Activated T-cell treated with anti-CD3 and anti-CD28 coated beads, Interleukin-2, amount 50 U/mL, for 72 hours (primary cell): ENCODE measurements around the gene DOK3. TPM values are rescaled to one million over a fixed set of nuclear protein-coding genes. Genes with fewer than 3 reads are reported as not detected.
A peak's percentile ranks its signal among the peaks of the same experiment; 100 is the strongest.

Experiments used
- ATAC-seq, 2 donors: fragments of 150-1000 bp; cut with Tn5 transposase; replicated peaks in 1 of 2; 2 replicates each; pipeline ENCODE4 v1.10.0; 2021; ENCODE audit warnings: moderate library complexity in 2 of 2, mild to moderate bottlenecking in 1 of 2
- DNase-seq, 2 donors: peaks; one replicate each; pipeline ENCODE4 v3.0.0; 2021 to 2022; ENCODE audit warnings: mixed read lengths in 1 of 2
- H3K27ac Mint-ChIP-seq: one replicate; pipeline ENCODE4 v1.8.0; 2022; ENCODE audit warnings: mild to moderate bottlenecking, moderate library complexity, mixed read lengths
- H3K27me3 Mint-ChIP-seq: one replicate; pipeline ENCODE4 v1.8.0; 2022; ENCODE audit warnings: low read depth, mixed read lengths
- H3K36me3 Mint-ChIP-seq, 2 donors: one replicate each; pipeline ENCODE4 v1.8.0; 2022; ENCODE audit warnings: mixed read lengths in 2 of 2, mild to moderate bottlenecking in 1 of 2; ENCODE audit not compliant: insufficient read depth in 2 of 2
- H3K4me1 Mint-ChIP-seq: one replicate; pipeline ENCODE4 v1.8.0; 2022; ENCODE audit warnings: low read depth, mixed read lengths
- H3K4me3 Mint-ChIP-seq, 2 donors: one replicate each; pipeline ENCODE4 v1.8.0; 2022; ENCODE audit warnings: mild to moderate bottlenecking in 2 of 2, mixed read lengths in 2 of 2, moderate library complexity in 2 of 2
- H3K9me3 Mint-ChIP-seq, 2 donors: one replicate each; pipeline ENCODE4 v1.8.0; 2022; ENCODE audit warnings: mixed read lengths in 2 of 2
- total RNA-seq, 2 donors: library from RNA; stranded (reverse); gene quantifications; one replicate each; pipeline ENCODE4 v1.2.3, GENCODE V29; 2022

Gene DOK3, protein sequence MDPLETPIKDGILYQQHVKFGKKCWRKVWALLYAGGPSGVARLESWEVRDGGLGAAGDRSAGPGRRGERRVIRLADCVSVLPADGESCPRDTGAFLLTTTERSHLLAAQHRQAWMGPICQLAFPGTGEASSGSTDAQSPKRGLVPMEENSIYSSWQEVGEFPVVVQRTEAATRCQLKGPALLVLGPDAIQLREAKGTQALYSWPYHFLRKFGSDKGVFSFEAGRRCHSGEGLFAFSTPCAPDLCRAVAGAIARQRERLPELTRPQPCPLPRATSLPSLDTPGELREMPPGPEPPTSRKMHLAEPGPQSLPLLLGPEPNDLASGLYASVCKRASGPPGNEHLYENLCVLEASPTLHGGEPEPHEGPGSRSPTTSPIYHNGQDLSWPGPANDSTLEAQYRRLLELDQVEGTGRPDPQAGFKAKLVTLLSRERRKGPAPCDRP
- total RNA-seq = 1 to 10 TPM; 4.0 to 5.7 TPM

DNA sequence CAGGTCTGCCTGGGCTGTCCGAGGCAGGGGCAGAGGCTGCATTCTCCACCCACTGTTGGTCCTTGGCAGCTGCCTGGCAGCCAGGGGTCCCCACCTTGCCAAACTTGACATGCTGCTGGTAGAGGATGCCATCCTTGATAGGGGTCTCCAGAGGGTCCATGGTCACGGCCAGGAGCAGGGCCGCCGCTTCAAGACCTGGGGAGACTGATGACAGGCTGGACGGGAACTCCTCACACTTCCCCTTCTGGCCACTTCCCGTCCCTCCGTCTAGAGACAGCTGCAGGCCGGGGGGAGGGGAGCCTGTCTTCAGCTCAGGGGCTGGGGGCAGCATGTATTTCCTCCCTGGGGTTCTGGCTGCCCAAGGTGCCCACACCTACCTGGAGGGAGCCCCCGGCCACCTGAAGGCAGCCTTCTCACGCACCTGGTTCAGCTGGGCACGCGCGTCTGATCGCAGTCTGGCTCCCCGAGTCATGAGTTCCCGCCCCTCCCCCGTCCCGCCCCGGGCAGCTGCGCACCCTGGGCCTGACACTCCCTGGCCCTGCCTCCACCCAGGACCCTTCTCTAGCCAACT is at the start of gene DOK3:
Gene DOK3 (minus strand): TSS at position 446 of the 571 bp plus-strand sequence. CDS start 286 bp downstream, at position 160.
- DNase-seq (no peak), ATAC-seq (no peak)
- Mint-ChIP-seq H3K4me3 (no peak within 1 kb of the TSS), H3K9me3 (no peaks in the 10 kb centered on the region), H3K27me3 (no peaks in the 10 kb centered on the region), H3K4me1 (peaks cover 10% of the 10 kb centered on the region), H3K36me3 (peaks cover 1 to 17% of the 10 kb centered on the region in 2 donors), H3K27ac (no peak within 1 kb of the TSS)

DNA sequence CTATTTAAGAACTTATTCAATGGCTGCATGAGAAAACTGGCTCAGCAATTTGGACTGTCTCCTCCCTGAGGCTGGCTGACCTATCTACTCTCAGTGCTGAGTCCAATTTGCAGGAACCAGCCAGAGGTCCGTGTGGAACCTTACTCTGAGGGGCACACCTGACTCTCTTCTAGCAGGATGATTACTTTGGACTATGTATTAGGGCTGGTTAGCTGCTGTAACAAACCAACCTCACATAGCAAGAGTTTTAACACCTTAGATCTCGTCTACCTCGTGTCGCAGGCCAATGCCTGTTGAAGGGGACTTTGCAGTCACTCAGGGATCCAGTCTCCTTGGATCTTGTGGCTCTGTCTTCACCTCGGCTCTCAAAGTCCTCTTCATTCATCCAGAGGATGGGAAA is 48.2 kb upstream of the DOK3 start:
- ATAC-seq = no peak
- DNase-seq = no peak
- H3K27me3 Mint-ChIP-seq = no peaks in the 10 kb centered on the region
- peaks cover under 1 to 1% of the 10 kb centered on the region in 2 donors for H3K36me3 Mint-ChIP-seq
- no peak overlapping the region for H3K27ac Mint-ChIP-seq
- no peaks in the 10 kb centered on the region for H3K9me3 Mint-ChIP-seq
- H3K4me3 Mint-ChIP-seq = no peak overlapping the region
- peaks cover 19% of the 10 kb centered on the region for H3K4me1 Mint-ChIP-seq

DNA sequence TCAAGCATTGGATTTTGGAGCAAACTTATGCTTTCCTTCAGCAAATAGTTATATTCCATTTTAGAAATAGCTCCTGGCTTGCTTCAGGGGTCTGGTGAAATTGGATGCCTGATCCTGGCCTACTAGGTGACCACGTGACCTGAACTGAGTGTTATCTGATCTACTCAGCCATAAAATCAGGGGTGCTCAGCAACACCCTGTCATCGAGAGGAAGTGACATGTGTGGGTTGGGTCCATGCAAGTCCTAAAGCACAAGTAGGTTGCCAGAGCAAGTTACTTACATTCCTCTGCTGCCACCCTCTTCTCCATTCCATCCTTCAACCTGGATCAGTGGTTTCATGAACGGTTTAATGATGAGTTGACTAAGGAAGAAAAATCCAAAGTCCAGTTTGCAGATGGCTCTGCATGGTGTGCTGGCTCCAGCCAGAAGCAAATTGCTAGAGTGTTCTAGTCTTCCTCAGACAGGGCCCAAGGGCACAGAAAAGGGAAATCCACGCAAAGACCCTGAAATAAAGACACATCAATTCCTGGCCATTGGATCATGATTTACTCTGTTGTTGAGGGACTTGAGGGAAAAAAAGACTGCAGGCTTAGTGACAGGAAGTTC is 47.5 kb upstream of the DOK3 start:
- Mint-ChIP-seq H3K27me3 (no peaks in the 10 kb centered on the region), H3K27ac (no peak overlapping the region), H3K36me3 (peaks cover 5% of the 10 kb centered on the region in 2 donors), H3K4me1 (peaks cover 26% of the 10 kb centered on the region), H3K9me3 (no peaks in the 10 kb centered on the region), H3K4me3 (no peak overlapping the region)
- ATAC-seq (no peak), DNase-seq (peak in 1 of 2 donors; percentile 10)

DNA sequence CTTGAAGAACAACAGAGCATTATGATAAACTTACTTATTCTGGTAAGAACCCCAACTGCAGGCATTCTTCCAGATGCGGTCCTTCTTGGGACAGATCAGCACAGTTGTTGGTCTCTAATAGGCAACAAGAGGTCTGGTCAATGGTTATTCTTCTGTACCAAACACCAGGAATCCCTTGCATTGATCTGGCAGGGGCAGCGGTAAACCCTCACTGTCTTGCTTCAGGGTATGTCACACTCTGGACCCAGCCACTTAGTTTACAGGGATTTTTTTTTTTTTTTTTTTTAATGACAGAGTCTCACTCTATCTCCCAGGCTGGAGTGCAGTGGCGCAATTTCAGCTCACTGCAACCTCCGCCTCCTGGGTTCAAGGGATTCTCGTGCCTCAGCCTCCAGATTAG is 46.0 kb upstream of the DOK3 start:
- Mint-ChIP-seq H3K27me3 (no peaks in the 10 kb centered on the region), H3K4me1 (peaks cover 33% of the 10 kb centered on the region), H3K36me3 (peaks cover 6 to 8% of the 10 kb centered on the region in 2 donors), H3K9me3 (no peaks in the 10 kb centered on the region), H3K4me3 (peak overlapping the region in 1 of 2 donors; percentile 92), H3K27ac (no peak overlapping the region)
- no peak for ATAC-seq
- DNase-seq = no peak

DNA sequence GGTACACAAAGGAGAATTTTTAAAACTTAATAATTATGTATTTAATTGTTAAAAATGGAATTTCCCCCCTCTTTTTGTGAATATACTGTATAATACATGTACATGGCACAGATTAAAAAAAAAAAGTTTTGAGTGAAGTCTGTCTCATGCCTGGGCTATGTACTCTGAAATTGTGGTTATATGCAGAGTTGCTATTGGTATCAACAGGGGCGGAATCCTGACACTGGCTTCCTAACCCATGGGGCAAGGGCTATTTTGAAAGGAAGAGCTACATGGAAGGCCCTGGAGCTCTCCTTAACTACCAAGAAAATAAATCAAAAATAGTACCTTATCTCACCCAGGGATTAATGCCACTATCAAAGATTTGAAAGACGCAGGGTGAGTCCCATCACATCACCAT is 45.6 kb upstream of the DOK3 start:
- Mint-ChIP-seq H3K27ac (no peak overlapping the region), H3K9me3 (no peaks in the 10 kb centered on the region), H3K36me3 (peaks cover 6 to 8% of the 10 kb centered on the region in 2 donors), H3K27me3 (no peaks in the 10 kb centered on the region), H3K4me1 (peaks cover 33% of the 10 kb centered on the region), H3K4me3 (peak overlapping the region; percentile 92)
- no peak for DNase-seq
- no peak for ATAC-seq

DNA sequence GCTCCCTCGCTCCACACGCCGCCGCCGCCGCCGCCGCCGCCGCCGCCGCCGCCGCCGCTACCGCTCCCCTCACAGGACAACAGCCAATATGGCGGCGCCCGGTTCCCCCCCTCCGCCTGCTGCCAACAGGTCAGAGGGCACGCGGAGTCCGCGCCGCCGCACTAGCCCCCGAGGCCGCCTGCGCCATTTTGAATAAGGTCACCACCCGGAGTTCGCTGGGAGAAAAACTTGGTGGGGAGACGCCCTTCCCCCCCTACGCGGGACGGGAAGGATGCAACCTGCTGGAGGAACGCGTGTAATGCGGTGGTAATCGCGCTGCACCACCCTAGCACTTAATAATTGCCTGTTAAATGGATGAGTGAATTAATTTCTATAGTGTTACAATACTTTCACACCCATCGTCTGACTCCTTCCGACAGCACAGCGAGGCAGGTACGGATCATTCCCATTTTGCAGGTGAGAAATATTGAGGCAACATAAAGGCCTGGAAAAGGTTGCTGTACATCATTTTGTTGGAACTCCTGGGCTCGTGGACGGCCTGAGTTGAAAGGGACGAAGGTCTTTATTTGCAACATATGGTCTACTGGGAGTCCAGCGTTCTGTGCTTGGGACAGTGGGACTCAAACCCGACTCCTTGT is 45.0 kb upstream of the DOK3 start, which contains the start of gene FAM193B:
Gene FAM193B (minus strand): TSS at position 90 of the 638 bp plus-strand sequence. CDS start 105 bp downstream, outside the sequence.
- Mint-ChIP-seq H3K9me3 (no peaks in the 10 kb centered on the region), H3K27me3 (no peaks in the 10 kb centered on the region), H3K27ac (peak within 1 kb of the TSS; percentile 84), H3K36me3 (peaks cover 6 to 8% of the 10 kb centered on the region in 2 donors), H3K4me3 (peak within 1 kb of the TSS; percentile 92), H3K4me1 (peaks cover 33% of the 10 kb centered on the region)
- DNase-seq = peak; percentile 97 to 98
- ATAC-seq = peak; percentile 97 to 98

DNA sequence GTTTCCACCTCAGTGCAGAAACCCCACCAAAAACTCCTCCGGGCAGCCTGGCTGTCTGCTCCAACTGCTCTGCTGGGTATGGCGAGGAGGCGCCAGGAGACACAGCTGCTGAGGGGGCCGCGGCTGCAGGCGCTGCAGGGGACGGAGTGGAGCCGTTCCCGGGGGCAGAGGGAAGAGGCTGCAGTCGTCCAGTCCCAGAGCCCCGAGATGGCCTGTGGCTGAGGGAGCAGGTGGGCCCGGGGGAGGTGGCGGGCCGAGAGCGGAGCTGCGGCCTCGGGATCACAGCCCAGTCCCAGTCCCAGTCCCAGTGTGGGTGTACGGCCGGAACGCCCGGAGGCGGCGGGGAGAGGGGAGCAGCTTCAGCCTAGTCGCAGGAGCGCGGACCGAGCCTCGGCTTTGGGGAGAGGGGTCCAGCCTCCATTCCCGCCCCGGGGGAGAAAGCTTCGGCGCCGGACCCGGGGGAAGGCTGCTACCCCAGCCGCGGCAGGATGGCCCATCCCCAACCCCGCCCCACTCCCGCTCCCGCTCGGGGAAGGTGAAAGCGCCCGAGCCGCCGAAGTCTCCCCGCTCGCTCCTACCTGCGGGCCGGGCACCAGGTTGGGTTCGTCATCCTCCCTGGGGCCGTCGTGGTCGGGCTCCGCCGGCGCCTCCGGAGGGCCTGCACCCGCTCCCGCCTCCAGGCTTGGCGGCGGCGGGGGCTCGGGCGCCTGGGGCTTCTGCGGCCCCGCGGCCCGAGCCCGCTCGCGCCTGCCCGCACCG is 44.2 kb upstream of the DOK3 start:
- Mint-ChIP-seq H3K4me3 (peak overlapping the region; percentile 82 to 92), H3K27me3 (no peaks in the 10 kb centered on the region), H3K4me1 (peaks cover 33% of the 10 kb centered on the region), H3K9me3 (no peaks in the 10 kb centered on the region), H3K27ac (no peak overlapping the region), H3K36me3 (peaks cover 6 to 8% of the 10 kb centered on the region in 2 donors)
- ATAC-seq (peak; percentile 16 to 59), DNase-seq (peak; percentile 53 to 57)

DNA sequence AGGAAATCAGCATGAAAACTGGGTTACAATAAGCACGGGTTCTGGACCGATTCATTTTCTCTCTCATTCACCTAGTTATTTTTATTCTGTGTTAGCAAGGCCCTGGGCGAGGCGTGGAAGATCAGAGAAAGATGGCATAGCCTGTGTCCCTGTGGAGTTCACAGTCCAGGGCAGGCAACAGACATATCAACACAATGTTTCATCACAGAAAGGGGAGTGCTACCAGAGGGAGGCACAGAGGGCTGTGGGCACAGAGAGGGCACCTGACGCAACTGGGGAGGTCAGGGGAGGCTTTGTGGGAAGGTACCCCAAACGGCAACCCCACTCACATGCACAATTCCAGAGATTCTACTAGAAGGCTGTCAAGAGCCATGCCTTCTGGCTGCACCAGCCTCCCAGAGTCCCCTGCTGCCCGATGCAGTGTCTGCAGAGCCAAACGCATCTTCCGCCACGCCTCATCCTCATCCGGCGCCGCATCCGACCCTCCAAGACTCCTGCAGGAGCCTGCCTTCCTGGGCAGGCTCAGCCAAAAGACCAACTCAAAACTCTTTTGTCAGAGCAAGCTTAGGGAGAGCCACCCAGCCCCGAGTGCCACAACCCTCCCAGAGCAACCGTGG is 43.3 kb upstream of the DOK3 start:
- DNase-seq (no peak), ATAC-seq (no peak)
- H3K27me3 Mint-ChIP-seq = no peaks in the 10 kb centered on the region
- H3K9me3 Mint-ChIP-seq = no peaks in the 10 kb centered on the region
- peaks cover 6 to 8% of the 10 kb centered on the region in 2 donors for H3K36me3 Mint-ChIP-seq
- H3K4me3 Mint-ChIP-seq = peak overlapping the region; percentile 46 to 82
- H3K4me1 Mint-ChIP-seq = peaks cover 33% of the 10 kb centered on the region
- peak overlapping the region; percentile 13 for H3K27ac Mint-ChIP-seq

DNA sequence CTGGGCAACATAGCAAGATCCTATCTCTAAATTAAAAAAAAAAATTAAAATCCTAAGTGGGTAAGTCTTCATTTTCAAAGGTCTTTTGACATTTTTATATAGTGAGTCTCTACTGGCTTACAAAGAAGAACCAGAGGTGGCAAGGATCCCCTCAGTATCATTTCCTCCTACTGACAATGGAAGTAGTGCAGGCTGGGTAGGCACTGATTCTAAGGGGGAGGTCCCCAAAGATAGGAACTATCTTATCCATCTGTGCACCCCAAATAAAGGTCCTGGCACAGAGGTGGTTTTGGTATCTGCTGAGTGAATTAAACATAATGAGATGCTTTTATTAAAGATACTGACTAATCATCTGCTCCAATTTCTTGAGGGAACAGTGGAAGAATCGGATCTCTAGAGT is 40.5 kb upstream of the DOK3 start:
- Mint-ChIP-seq H3K4me1 (peaks cover 43% of the 10 kb centered on the region), H3K9me3 (no peaks in the 10 kb centered on the region), H3K4me3 (no peak overlapping the region), H3K27me3 (no peaks in the 10 kb centered on the region), H3K27ac (no peak overlapping the region), H3K36me3 (peaks cover 8 to 12% of the 10 kb centered on the region in 2 donors)
- DNase-seq (no peak), ATAC-seq (no peak)

DNA sequence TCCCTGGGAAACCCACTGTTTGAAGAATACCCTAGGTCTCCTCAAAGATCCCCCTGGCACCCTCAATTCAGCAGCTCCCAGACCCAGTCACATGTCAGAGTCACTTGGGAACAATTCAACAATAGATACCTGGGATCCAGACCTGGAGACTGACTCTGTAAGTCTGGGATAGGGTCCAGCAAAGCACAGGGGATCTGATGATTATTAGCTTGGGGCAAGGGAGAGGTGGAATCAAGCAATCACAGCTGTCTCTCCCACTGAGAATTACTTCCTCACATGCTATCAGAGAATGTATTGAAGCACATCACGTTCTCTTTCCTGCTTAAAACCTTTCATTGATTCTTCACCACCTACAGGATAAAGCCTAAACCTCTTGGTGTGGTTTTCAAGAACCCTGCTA is 38.9 kb upstream of the DOK3 start:
- DNase-seq (no peak), ATAC-seq (no peak)
- H3K4me1 Mint-ChIP-seq = peaks cover 35% of the 10 kb centered on the region
- no peaks in the 10 kb centered on the region for H3K27me3 Mint-ChIP-seq
- H3K27ac Mint-ChIP-seq = no peak overlapping the region
- no peak overlapping the region for H3K4me3 Mint-ChIP-seq
- peaks cover 8 to 12% of the 10 kb centered on the region in 2 donors for H3K36me3 Mint-ChIP-seq
- no peaks in the 10 kb centered on the region for H3K9me3 Mint-ChIP-seq

DNA sequence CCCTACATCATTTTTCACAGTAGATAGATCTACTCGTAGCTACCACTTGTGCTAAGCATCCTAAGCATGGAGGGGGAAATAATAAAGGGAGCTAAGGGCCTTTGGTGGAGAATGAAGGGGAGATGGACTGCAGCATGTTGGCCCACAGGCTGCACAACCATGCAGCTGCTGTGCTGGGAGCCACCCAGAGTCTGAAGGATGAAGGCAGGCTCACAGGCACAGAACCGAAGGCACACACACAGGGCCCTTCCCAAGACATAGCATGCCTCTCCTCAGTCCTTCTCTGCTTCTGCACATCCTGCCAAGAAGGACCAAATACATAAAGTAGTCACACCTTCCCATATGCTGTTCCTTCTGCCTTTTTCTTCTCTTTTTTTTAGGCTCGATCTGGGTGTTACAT is 38.1 kb upstream of the DOK3 start:
- DNase-seq (no peak), ATAC-seq (no peak)
- Mint-ChIP-seq H3K27ac (no peak overlapping the region), H3K4me3 (no peak overlapping the region), H3K27me3 (no peaks in the 10 kb centered on the region), H3K36me3 (peaks cover 6 to 12% of the 10 kb centered on the region in 2 donors), H3K4me1 (peaks cover 27% of the 10 kb centered on the region), H3K9me3 (no peaks in the 10 kb centered on the region)

DNA sequence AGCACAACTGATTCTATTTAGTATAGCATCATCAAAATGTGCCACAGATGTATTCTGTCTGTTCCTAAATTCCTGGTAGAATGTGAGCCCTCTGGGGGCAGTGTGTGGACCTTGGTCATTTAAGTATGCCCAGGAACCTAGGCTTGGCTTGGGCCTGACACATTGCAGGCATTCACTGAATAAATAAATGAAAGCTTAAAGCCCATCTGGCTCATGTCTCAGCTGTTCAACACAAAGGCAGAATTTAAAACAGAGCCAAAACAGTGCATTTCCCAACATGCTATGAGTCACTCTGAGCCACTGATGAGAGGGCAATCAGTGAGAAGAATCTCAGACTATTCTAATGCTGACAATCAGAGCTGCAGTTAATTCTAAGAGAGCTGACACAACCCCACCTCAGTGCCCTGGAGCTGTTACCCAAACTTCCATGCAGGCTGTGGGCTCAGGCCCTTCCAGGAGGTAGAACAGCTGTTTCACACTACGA is 36.7 kb upstream of the DOK3 start:
- Mint-ChIP-seq H3K27me3 (no peaks in the 10 kb centered on the region), H3K9me3 (no peaks in the 10 kb centered on the region), H3K4me1 (peaks cover 14% of the 10 kb centered on the region), H3K36me3 (peaks cover 1 to 10% of the 10 kb centered on the region in 2 donors), H3K4me3 (no peak overlapping the region), H3K27ac (peak overlapping the region; percentile 2)
- DNase-seq (no peak), ATAC-seq (peak; percentile 40 to 67)
